Measurements from ENCODE around the gene CPA5.

DNA sequence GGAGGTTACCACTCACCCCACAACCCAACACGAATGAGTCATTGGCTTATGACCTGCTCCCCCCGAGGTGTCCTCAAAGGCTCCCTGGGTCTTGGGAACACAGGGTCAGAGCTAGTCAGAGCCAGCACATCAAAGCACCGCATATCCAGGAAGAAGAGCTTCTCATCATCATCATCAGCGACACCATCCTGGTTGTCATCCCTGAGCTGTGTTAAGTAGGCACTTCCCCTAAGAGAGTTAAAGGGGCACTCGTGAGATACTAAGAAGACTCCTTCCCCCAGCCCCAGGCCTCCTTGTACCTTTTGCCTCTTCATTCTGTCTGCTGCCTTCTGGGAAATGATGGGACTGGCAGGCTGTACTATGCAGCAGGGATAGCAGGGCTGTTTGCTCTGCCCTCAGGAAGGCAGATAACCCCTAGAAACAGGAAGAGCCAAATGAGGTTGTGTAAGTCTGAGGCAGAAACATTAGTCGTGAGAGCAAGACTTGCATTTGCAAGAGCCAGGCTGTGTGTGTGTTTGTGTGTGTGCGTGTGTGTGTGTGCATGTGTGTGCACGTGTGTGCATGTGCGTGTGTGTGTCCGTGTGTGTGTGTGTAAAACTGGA, 24.6 kb downstream of the CPA5 start:
- TF ChIP-seq, protein P1, sequence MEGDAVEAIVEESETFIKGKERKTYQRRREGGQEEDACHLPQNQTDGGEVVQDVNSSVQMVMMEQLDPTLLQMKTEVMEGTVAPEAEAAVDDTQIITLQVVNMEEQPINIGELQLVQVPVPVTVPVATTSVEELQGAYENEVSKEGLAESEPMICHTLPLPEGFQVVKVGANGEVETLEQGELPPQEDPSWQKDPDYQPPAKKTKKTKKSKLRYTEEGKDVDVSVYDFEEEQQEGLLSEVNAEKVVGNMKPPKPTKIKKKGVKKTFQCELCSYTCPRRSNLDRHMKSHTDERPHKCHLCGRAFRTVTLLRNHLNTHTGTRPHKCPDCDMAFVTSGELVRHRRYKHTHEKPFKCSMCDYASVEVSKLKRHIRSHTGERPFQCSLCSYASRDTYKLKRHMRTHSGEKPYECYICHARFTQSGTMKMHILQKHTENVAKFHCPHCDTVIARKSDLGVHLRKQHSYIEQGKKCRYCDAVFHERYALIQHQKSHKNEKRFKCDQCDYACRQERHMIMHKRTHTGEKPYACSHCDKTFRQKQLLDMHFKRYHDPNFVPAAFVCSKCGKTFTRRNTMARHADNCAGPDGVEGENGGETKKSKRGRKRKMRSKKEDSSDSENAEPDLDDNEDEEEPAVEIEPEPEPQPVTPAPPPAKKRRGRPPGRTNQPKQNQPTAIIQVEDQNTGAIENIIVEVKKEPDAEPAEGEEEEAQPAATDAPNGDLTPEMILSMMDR (IDR thresholded peaks at IDR 0.05): no peak
- TF ChIP-seq EP300 (IDR thresholded peaks at IDR 0.05): no peak

All from tibial nerve (tissue), 4 donors.